ENCODE measurements around the gene TP53BP1. TPM values are rescaled to one million over a fixed set of nuclear protein-coding genes. Genes with fewer than 3 reads are reported as not detected.

TP53BP1 gene
- total and polyA plus RNA-seq, 9 donors = 33.9 to 49.9 (median 46.1) TPM

DNA sequence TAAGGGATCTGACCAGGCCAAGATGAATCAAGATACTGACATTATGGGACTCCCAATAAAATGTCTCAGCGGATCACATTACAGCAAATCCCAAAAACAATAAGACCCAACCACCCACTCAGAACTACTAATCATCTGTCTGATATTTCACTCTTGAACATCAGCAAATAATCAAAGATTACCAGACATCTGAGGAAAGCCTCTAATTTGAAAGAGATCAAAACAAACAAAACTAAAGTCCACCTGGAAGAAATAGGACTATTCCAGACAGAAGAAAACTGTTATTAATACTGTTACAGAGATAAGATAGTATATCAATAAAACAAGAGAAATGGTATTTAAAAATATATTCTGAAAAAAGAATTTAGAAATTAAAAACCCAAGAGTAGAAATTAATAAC is 29.0 kb downstream of the TP53BP1 start:
- Histone ChIP-seq H3K27me3 (ENCODE audit: control insufficient read depth, insufficient read depth, low read length) (no peaks in the 10 kb centered on the region), H3K36me3 (ENCODE audit: control insufficient read depth, insufficient read depth, low read length) (peaks cover 36% of the 10 kb centered on the region), H3K4me1 (ENCODE audit: control insufficient read depth, insufficient read depth, low read length) (no peaks in the 10 kb centered on the region), H3K9me3 (replicated peaks; ENCODE audit: control insufficient read depth, low read depth, low read length) (no peaks in the 10 kb centered on the region), H3K4me3 (ENCODE audit: low read length) (no peak overlapping the region), H3K27ac (ENCODE audit: low read length) (no peak overlapping the region)
- no CpG with 5 or more reads among the region's 1 CpG for WGBS (ENCODE audit: insufficient coverage)
- DNase-seq = no peak

DNA sequence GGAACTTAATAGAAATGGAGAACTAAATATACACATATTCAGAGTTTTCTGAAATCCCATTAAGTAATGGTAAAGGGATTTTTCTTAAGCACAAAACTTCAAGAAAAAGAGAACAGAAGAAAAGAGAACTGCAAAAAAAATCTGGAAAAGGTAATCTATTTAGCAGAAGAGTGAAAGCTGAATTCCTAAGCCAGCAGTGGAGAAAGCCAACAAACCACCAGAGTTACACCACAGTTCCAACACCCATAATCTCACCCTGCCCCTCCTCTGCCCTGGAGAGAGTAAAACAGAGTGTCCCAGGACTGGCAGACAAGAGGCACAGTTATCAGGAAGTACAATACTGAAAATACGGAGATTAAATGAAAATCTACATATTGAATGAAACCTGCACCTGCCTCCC is 29.4 kb downstream of the TP53BP1 start:
- H3K9me3 ChIP-seq (replicated peaks; ENCODE audit: control insufficient read depth, low read depth, low read length) = no peaks in the 10 kb centered on the region
- H3K4me1 ChIP-seq (ENCODE audit: control insufficient read depth, insufficient read depth, low read length) = no peaks in the 10 kb centered on the region
- H3K27me3 ChIP-seq (ENCODE audit: control insufficient read depth, insufficient read depth, low read length) = no peaks in the 10 kb centered on the region
- no peak overlapping the region for H3K27ac ChIP-seq (ENCODE audit: low read length)
- peak; percentile 48 for DNase-seq
- peaks cover 34% of the 10 kb centered on the region for H3K36me3 ChIP-seq (ENCODE audit: control insufficient read depth, insufficient read depth, low read length)
- H3K4me3 ChIP-seq (ENCODE audit: low read length) = no peak overlapping the region
- WGBS (ENCODE audit: insufficient coverage) = no CpG with 5 or more reads among the region's 1 CpG

DNA sequence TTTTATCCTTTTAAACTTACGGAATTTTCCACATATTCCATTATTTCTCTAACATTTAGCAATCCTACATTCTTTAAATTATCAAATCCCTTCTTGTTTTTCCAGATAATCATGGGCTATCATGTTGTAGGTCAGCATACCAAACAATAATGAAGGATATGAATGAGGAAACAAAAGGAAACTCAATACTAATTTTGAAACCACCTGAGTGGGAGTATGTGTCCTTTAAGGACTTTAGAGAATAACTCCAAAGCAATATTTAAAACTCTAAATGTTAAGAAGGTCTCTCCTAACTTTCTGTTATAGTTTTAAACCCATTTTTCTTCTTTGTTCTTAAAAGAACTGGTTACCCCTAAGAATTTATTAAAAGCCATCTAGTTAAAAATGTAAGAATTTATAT is 43.0 kb downstream of the TP53BP1 start:
- Histone ChIP-seq H3K4me1 (ENCODE audit: control insufficient read depth, insufficient read depth, low read length) (no peaks in the 10 kb centered on the region), H3K27ac (ENCODE audit: low read length) (no peak overlapping the region), H3K9me3 (replicated peaks; ENCODE audit: control insufficient read depth, low read depth, low read length) (no peaks in the 10 kb centered on the region), H3K4me3 (ENCODE audit: low read length) (no peak overlapping the region), H3K36me3 (ENCODE audit: control insufficient read depth, insufficient read depth, low read length) (peaks cover 26% of the 10 kb centered on the region), H3K27me3 (ENCODE audit: control insufficient read depth, insufficient read depth, low read length) (no peaks in the 10 kb centered on the region)
- no CpG with 5 or more reads among the region's 1 CpG for WGBS (ENCODE audit: insufficient coverage)
- no peak for DNase-seq

DNA sequence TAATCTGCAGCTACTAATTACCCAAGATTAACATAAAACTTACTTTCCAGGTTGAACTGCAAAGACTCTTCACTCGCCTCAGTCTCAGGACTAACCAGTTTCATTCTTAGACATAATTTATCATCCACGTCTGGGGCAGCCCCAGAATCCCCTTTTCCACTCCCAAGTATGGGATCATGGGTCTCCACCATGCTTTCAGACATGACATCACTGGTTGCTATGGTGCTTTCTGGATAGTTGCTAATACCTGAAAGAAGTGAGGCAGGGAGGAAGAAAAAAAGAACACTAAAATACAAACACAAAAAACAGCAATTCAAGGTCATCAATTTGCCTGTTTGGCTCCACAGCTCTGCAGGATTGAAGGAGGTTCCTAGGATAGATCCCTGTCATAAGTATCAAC is 46.6 kb downstream of the TP53BP1 start:
- DNase-seq = no peak
- H3K4me3 ChIP-seq (ENCODE audit: low read length) = no peak overlapping the region
- H3K36me3 ChIP-seq (ENCODE audit: control insufficient read depth, insufficient read depth, low read length) = peaks cover 26% of the 10 kb centered on the region
- no peaks in the 10 kb centered on the region for H3K9me3 ChIP-seq (replicated peaks; ENCODE audit: control insufficient read depth, low read depth, low read length)
- no peaks in the 10 kb centered on the region for H3K27me3 ChIP-seq (ENCODE audit: control insufficient read depth, insufficient read depth, low read length)
- WGBS (ENCODE audit: insufficient coverage) = no CpG with 5 or more reads among the region's 2 CpGs
- no peak overlapping the region for H3K27ac ChIP-seq (ENCODE audit: low read length)
- H3K4me1 ChIP-seq (ENCODE audit: control insufficient read depth, insufficient read depth, low read length) = no peaks in the 10 kb centered on the region

DNA sequence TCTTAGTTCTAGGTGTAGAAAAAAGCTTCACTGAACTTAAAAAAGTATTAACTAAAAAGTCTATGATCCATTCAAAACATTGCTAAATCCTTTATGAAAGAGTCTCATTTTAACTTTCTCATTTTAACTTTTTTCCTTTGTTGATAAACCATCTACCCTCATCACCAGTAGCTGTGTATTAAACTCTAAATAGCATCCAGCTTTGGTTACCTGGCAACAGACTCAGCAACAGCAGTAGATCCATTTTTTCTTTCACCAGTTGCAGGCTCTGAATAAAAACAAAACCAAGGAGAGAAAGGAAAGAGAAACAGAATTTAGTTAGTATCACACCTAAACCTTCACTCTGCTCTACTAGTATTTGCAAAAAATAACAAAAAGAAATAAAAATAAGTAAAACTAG is 51.6 kb downstream of the TP53BP1 start:
- Histone ChIP-seq H3K36me3 (ENCODE audit: control insufficient read depth, insufficient read depth, low read length) (peaks cover 46% of the 10 kb centered on the region), H3K4me1 (ENCODE audit: control insufficient read depth, insufficient read depth, low read length) (no peaks in the 10 kb centered on the region), H3K27ac (ENCODE audit: low read length) (no peak overlapping the region), H3K4me3 (ENCODE audit: low read length) (no peak overlapping the region), H3K27me3 (ENCODE audit: control insufficient read depth, insufficient read depth, low read length) (no peaks in the 10 kb centered on the region), H3K9me3 (replicated peaks; ENCODE audit: control insufficient read depth, low read depth, low read length) (no peaks in the 10 kb centered on the region)
- peak; percentile 11 for DNase-seq

DNA sequence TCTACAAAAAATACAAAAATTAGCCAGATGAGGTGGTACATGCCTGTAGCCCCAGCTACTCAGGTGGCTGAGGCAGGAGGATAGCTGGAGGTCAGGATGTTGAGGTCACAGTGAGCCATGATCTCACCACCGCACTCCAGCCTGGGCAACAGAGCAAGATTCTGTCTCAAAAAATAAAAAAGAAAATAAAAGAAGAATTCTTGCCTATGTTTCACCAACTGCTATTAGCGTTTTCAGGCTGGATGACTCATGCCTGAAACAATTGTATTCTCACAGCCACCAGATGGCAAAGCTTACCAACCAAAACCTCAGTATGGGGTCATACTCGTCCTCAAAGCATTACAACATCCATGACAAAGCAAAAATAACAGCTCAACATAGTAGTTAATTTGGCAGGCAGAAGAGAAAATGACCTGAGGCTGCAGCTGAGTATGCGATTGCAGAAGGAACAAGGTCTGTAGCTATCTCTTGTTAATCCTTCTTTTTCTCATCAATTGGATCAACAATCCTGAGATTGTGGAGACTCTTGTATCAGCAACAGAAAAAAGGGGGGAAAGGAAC is 52.2 kb downstream of the TP53BP1 start:
- no peaks in the 10 kb centered on the region for H3K9me3 ChIP-seq (replicated peaks; ENCODE audit: control insufficient read depth, low read depth, low read length)
- H3K27me3 ChIP-seq (ENCODE audit: control insufficient read depth, insufficient read depth, low read length) = no peaks in the 10 kb centered on the region
- 20% methylated on average over 1 of the region's 4 CpGs for WGBS (ENCODE audit: insufficient coverage)
- H3K36me3 ChIP-seq (ENCODE audit: control insufficient read depth, insufficient read depth, low read length) = peaks cover 47% of the 10 kb centered on the region
- H3K27ac ChIP-seq (ENCODE audit: low read length) = no peak overlapping the region
- no peak overlapping the region for H3K4me3 ChIP-seq (ENCODE audit: low read length)
- no peaks in the 10 kb centered on the region for H3K4me1 ChIP-seq (ENCODE audit: control insufficient read depth, insufficient read depth, low read length)
- DNase-seq = peak; percentile 72

DNA sequence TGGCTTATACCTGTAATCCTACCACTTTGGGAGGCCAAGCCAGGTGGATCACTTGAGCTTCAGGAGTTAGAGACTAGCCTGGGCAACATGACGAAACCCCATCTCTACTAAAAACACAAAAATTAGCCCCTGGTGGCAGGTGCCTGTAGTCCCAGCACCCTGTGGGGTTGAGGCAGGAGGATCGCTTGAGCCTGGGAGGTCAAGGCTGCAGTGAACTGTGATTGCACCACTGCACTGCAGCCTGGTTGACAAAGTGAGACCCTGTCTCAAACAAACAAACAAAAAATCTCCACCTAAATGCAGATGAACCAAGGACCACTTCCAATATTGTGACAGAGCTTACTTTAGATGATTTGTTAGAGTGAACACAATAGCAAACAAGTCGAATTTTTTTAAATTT is 53.7 kb downstream of the TP53BP1 start:
- DNase-seq = no peak
- Histone ChIP-seq H3K27ac (ENCODE audit: low read length) (no peak overlapping the region), H3K36me3 (ENCODE audit: control insufficient read depth, insufficient read depth, low read length) (peaks cover 39% of the 10 kb centered on the region), H3K4me3 (ENCODE audit: low read length) (no peak overlapping the region), H3K9me3 (replicated peaks; ENCODE audit: control insufficient read depth, low read depth, low read length) (no peaks in the 10 kb centered on the region), H3K27me3 (ENCODE audit: control insufficient read depth, insufficient read depth, low read length) (no peaks in the 10 kb centered on the region), H3K4me1 (ENCODE audit: control insufficient read depth, insufficient read depth, low read length) (no peaks in the 10 kb centered on the region)
- WGBS (ENCODE audit: insufficient coverage) = no CpG with 5 or more reads among the region's 3 CpGs

DNA sequence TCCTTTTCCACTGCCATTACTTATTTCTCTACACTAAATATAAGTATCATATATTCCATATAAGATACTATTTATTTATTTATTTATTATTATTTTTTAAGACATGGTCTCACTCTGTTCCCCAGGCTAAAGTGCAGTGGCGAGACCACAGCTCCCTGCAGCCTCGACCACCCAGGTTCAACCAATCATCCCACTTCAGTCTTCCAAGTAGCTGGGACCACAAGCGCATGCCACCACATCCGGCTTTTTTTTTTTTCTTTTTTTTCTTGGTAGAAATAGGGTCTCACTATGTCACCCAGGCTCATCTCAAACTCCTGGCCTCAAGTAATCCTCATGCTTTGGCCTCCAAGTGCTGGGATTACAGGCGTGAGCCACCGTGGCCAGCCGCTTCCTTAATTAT is 56.6 kb downstream of the TP53BP1 start:
- DNase-seq = no peak
- H3K4me3 ChIP-seq (ENCODE audit: low read length) = no peak overlapping the region
- H3K27me3 ChIP-seq (ENCODE audit: control insufficient read depth, insufficient read depth, low read length) = no peaks in the 10 kb centered on the region
- no peak overlapping the region for H3K27ac ChIP-seq (ENCODE audit: low read length)
- H3K4me1 ChIP-seq (ENCODE audit: control insufficient read depth, insufficient read depth, low read length) = no peaks in the 10 kb centered on the region
- no peaks in the 10 kb centered on the region for H3K9me3 ChIP-seq (replicated peaks; ENCODE audit: control insufficient read depth, low read depth, low read length)
- H3K36me3 ChIP-seq (ENCODE audit: control insufficient read depth, insufficient read depth, low read length) = peaks cover 50% of the 10 kb centered on the region
- WGBS (ENCODE audit: insufficient coverage) = no CpG with 5 or more reads among the region's 7 CpGs

DNA sequence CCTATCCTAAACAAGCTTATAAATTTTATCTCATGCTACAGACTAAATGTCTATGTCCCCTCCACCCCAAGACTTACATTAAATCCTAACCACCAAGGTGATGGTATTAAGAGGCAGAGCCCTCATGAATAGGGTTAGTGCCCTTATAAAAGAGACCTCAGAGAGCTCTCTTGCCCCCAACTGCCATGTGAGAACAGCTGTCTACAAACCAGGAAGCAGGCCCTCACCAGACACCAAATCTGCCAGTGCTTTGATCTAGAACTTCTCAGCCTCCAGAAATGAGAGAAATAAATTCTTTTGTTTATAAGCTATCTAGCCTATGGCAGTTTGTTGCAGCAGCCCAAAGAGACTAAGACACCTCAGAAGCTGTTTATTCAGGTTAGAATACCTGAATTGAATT is 58.5 kb downstream of the TP53BP1 start:
- Histone ChIP-seq H3K27me3 (ENCODE audit: control insufficient read depth, insufficient read depth, low read length) (no peaks in the 10 kb centered on the region), H3K4me1 (ENCODE audit: control insufficient read depth, insufficient read depth, low read length) (no peaks in the 10 kb centered on the region), H3K4me3 (ENCODE audit: low read length) (no peak overlapping the region), H3K9me3 (replicated peaks; ENCODE audit: control insufficient read depth, low read depth, low read length) (no peaks in the 10 kb centered on the region), H3K36me3 (ENCODE audit: control insufficient read depth, insufficient read depth, low read length) (peaks cover 42% of the 10 kb centered on the region), H3K27ac (ENCODE audit: low read length) (no peak overlapping the region)
- DNase-seq = no peak

DNA sequence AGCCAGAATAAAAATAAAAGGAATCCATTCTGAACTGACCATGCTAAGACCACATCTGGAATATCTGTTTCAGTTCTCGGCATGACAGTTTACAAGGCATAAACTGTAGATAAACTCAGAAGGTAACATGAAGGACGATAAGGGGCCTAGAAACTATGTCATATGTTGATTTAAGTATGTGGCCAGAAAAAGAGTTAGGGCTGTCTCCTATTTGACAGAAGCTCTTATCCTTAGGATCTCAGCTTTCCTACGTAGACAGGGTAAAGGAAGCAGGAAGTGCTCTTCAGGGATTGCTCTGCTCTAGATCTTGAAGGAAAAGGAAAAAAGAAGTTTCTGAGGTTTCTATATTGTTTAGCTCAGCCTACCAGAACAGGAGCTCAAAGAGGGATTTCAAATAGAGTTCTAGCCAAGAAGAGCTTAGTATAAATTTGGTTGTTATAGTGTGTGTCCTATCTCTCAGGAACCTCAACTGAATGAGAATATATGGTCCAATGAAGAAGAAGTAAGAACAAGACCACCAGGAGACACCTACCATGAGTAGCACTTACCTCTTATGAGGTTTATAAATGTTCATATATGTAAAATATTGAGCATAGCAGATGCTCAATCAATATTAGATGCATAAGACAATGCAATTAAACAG is 59.2 kb downstream of the TP53BP1 start:
- Histone ChIP-seq H3K27ac (ENCODE audit: low read length) (no peak overlapping the region), H3K27me3 (ENCODE audit: control insufficient read depth, insufficient read depth, low read length) (no peaks in the 10 kb centered on the region), H3K4me1 (ENCODE audit: control insufficient read depth, insufficient read depth, low read length) (no peaks in the 10 kb centered on the region), H3K4me3 (ENCODE audit: low read length) (no peak overlapping the region), H3K36me3 (ENCODE audit: control insufficient read depth, insufficient read depth, low read length) (peaks cover 39% of the 10 kb centered on the region), H3K9me3 (replicated peaks; ENCODE audit: control insufficient read depth, low read depth, low read length) (no peaks in the 10 kb centered on the region)
- DNase-seq = no peak
- 67% methylated on average over 1 of the region's 3 CpGs for WGBS (ENCODE audit: insufficient coverage)

DNA sequence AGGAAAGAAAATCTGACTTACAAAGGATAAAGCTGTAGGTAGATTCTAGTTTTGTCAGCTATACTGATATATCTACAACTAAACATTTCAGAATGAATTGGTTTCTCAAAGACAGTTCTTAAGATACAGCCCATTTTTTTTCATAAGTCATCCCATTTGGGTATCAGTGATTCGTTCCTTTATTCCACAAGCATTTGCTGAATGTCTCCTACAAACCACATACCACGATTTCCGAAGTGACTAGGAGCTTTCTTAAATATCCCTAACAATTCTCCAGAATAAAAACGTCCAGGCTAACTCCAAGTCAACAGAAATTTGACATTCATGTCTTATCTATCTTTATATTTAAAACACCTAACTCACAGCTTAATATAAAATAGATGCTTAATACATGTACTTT is 59.8 kb downstream of the TP53BP1 start:
- no peak for DNase-seq
- H3K36me3 ChIP-seq (ENCODE audit: control insufficient read depth, insufficient read depth, low read length) = peaks cover 38% of the 10 kb centered on the region
- H3K27ac ChIP-seq (ENCODE audit: low read length) = no peak overlapping the region
- H3K9me3 ChIP-seq (replicated peaks; ENCODE audit: control insufficient read depth, low read depth, low read length) = no peaks in the 10 kb centered on the region
- no peaks in the 10 kb centered on the region for H3K4me1 ChIP-seq (ENCODE audit: control insufficient read depth, insufficient read depth, low read length)
- H3K4me3 ChIP-seq (ENCODE audit: low read length) = no peak overlapping the region
- 100% methylated on average over 1 of the region's 4 CpGs for WGBS (ENCODE audit: insufficient coverage)
- H3K27me3 ChIP-seq (ENCODE audit: control insufficient read depth, insufficient read depth, low read length) = no peaks in the 10 kb centered on the region
